ENCODE data around the gene NLRP5. TPM values are rescaled to one million over a fixed set of nuclear protein-coding genes. Genes with fewer than 3 reads are reported as not detected.

The NLRP5 gene
- not detected in 2 replicates for total RNA-seq

GRCh38 chr19:55986487-55986886 is at the start of gene NLRP5:
Gene NLRP5, plus strand, starts transcription at chr19:55986775.

GRCh38 chr19:55947532-55947931 is 39.0 kb upstream of the NLRP5 start, which contains the start of gene NLRP8:
Gene NLRP8, plus strand, starts transcription at chr19:55947832.

Small RNAs within 50 kb of the gene (small RNA-seq; reads per million reads assigned to genes)
- not detected for gene RF00019

Other genes starting within 250 kb of the NLRP5 start
- gene NLRP9, start 248.4 kb upstream of the NLRP5 start, total RNA-seq, result not detected in 2 replicates
- 2.3 TPM in 1 of 2 replicates, not detected in the other for gene RFPL4A, start 227.7 kb upstream of the NLRP5 start, total RNA-seq
- 0.33 TPM in 1 of 2 replicates, not detected in the other for gene RFPL4AL1, start 217.7 kb upstream of the NLRP5 start, total RNA-seq
- under 0.01 TPM in 1 of 2 replicates, not detected in the other for gene NLRP11, start 154.8 kb upstream of the NLRP5 start, total RNA-seq
- not detected in 2 replicates for gene NLRP4, start 150.2 kb upstream of the NLRP5 start, total RNA-seq
- gene NLRP13, start 54.4 kb upstream of the NLRP5 start, total RNA-seq, result not detected in 2 replicates
- not detected in 2 replicates for gene NLRP8, start 38.9 kb upstream of the NLRP5 start, total RNA-seq
- gene ZNF787, start 134.5 kb downstream of the NLRP5 start, total RNA-seq, result 25.2 and 39.5 TPM in 2 replicates
- 13.1 and 24.8 TPM in 2 replicates for gene ZNF444, start 154.5 kb downstream of the NLRP5 start, total RNA-seq
- gene GALP, start 189.2 kb downstream of the NLRP5 start, total RNA-seq, result not detected in 2 replicates
- gene ZSCAN5B, start 211.0 kb downstream of the NLRP5 start, total RNA-seq, result not detected in 2 replicates
- not detected in 2 replicates for gene ZSCAN5C, start 215.5 kb downstream of the NLRP5 start, total RNA-seq

Measured in vein endothelial cell (primary cell).